Parathyroid adenoma (tissue), 2 donors: ENCODE measurements around the gene SRD5A3.

ENCODE experiments used
- H2AFZ ChIP-seq: fragments of 300-600 bp; sonication (generic); one replicate; pipeline ENCODE4 v1.7.0; 2017; ENCODE audit warnings: antibody characterized with exemption, mild to moderate bottlenecking
- H3K27ac ChIP-seq: fragments of 300-600 bp; sonication (generic); one replicate; pipeline ENCODE4 v1.7.0; 2017
- H3K27me3 ChIP-seq: fragments of 300-600 bp; sonication (generic); one replicate; pipeline ENCODE4 v1.7.0; 2017; ENCODE audit warnings: low read length; ENCODE audit not compliant: control insufficient read depth, insufficient read depth
- H3K36me3 ChIP-seq: fragments of 300-600 bp; sonication (generic); one replicate; pipeline ENCODE4 v1.7.0; 2017; ENCODE audit warnings: low read length; ENCODE audit not compliant: control insufficient read depth, insufficient read depth
- H3K4me1 ChIP-seq: fragments of 300-600 bp; sonication (generic); one replicate; pipeline ENCODE4 v1.7.0; 2017; ENCODE audit warnings: control low read depth
- H3K4me2 ChIP-seq: fragments of 300-600 bp; sonication (generic); one replicate; pipeline ENCODE4 v1.7.0; 2017; ENCODE audit warnings: low read length
- H3K4me3 ChIP-seq: fragments of 300-600 bp; sonication (generic); one replicate; pipeline ENCODE4 v1.7.0; 2017; ENCODE audit warnings: low read depth, low read length
- H3K79me2 ChIP-seq: fragments of 300-600 bp; sonication (generic); one replicate; pipeline ENCODE4 v1.7.0; 2017; ENCODE audit warnings: control low read depth
- H3K9ac ChIP-seq: fragments of 300-600 bp; sonication (generic); one replicate; pipeline ENCODE4 v1.7.0; 2017; ENCODE audit warnings: mild to moderate bottlenecking
- H3K9me3 ChIP-seq: fragments of 300-600 bp; sonication (generic); one replicate; pipeline ENCODE4 v1.7.0; 2017; ENCODE audit warnings: low read length; ENCODE audit not compliant: control insufficient read depth
- CTCF ChIP-seq: fragments of 300-600 bp; sonication (generic); IDR thresholded peaks from one replicate; pipeline ENCODE4 v1.7.0; 2017; ENCODE audit warnings: antibody characterized with exemption, mild to moderate bottlenecking
- donor health status: primary hyperparathyroidism.

Gene SRD5A3

DNA sequence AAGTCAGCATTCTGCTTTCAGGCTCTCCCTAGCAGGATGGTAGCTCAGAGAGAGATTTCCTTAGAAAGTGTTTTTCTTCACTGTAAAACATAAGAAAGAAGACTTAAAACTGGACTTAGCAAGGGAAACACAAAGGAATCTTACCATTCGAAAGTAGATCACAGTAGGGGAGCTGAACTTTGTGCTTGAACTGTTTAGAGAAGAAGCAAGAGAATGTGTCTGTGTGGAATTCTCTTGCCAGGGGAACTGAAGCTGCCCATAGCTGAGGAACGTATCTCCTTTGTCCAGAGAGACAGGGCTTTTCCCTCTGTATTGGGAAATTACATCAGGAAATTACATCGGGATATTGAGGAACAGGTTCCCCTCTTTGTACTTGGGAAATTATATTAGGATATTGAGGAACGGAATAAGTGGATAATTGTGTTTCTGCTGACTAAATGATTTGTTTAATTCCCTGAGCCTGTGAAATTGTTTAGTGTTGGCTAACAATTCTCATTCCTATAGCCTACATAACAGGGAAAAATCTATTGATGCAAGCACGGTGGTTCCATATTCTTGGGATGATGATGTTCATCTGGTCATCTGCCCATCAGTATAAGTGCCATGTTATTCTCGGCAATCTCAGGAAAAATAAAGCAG lies 21.2 kb downstream of the SRD5A3 start:
- no peaks in the 10 kb centered on the region for H3K36me3 ChIP-seq
- no peak overlapping the region for H3K9ac ChIP-seq
- H3K9me3 ChIP-seq, result no peaks in the 10 kb centered on the region
- no peak overlapping the region for H3K27ac ChIP-seq
- no peak overlapping the region for H2AFZ ChIP-seq
- H3K4me3 ChIP-seq, result no peak overlapping the region
- no peak overlapping the region for H3K4me2 ChIP-seq
- no peak for TF ChIP-seq CTCF
- H3K79me2 ChIP-seq, result no peaks in the 10 kb centered on the region
- no peaks in the 10 kb centered on the region for H3K27me3 ChIP-seq
- no peaks in the 10 kb centered on the region for H3K4me1 ChIP-seq

GRCh38 chr4:55369968-55370367 lies 23.9 kb downstream of the SRD5A3 start:
- Histone ChIP-seq H3K36me3 (no peaks in the 10 kb centered on the region), H3K27me3 (no peaks in the 10 kb centered on the region), H2AFZ (no peak overlapping the region), H3K9me3 (no peaks in the 10 kb centered on the region), H3K4me1 (no peaks in the 10 kb centered on the region), H3K27ac (no peak overlapping the region), H3K9ac (no peak overlapping the region), H3K79me2 (no peaks in the 10 kb centered on the region), H3K4me2 (no peak overlapping the region), H3K4me3 (no peak overlapping the region)
- TF ChIP-seq CTCF, result no peak

DNA sequence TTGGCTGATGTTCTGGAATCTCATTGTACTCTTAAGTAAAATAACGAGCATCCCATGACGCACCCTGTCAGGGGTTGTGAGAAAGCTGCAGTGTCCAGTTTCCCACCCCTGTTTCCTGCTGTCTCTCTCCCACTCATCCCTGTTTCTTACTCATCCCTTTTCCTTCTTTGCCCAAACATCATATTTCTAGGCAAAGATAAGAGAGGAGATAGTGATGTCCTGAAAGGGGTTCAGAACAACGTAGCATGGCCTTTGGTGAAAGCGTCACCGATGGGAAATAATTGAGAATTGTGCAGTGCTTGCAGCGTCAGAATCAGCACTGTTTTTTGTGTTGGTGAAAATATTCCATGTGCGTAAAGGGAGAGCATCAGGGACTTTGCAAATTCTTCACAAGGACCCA lies 26.2 kb downstream of the SRD5A3 start:
- no peak overlapping the region for H3K4me3 ChIP-seq
- H3K4me2 ChIP-seq, result no peak overlapping the region
- no peaks in the 10 kb centered on the region for H3K27me3 ChIP-seq
- H3K4me1 ChIP-seq, result no peaks in the 10 kb centered on the region
- no peaks in the 10 kb centered on the region for H3K9me3 ChIP-seq
- H3K27ac ChIP-seq, result no peak overlapping the region
- no peaks in the 10 kb centered on the region for H3K79me2 ChIP-seq
- TF ChIP-seq CTCF, result no peak
- H3K9ac ChIP-seq, result no peak overlapping the region
- H2AFZ ChIP-seq, result no peak overlapping the region
- H3K36me3 ChIP-seq, result no peaks in the 10 kb centered on the region

DNA sequence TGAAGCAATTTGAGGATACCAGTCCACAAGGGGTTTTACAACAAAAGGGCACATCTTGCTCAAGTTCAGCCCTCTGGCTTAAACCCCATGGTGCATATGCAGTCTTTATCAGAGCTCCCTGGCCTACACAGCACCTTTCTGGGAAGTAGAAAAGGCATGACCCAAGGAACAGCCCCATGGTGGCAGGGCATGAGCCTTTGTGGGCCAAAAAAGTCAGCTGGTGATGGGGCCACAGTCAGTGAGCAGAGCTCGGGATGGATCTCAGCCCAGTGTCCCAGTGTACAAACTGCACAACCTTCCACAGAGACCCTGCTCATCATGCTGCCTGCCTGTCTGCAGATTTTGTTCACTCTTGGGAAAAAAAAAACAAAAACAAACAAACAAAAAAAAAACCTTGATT lies 27.4 kb downstream of the SRD5A3 start:
- no peak for TF ChIP-seq CTCF
- Histone ChIP-seq H3K27ac (no peak overlapping the region), H3K27me3 (no peaks in the 10 kb centered on the region), H3K4me2 (no peak overlapping the region), H3K36me3 (no peaks in the 10 kb centered on the region), H3K4me1 (no peaks in the 10 kb centered on the region), H3K79me2 (no peaks in the 10 kb centered on the region), H3K9me3 (no peaks in the 10 kb centered on the region), H2AFZ (no peak overlapping the region), H3K9ac (no peak overlapping the region), H3K4me3 (no peak overlapping the region)

DNA sequence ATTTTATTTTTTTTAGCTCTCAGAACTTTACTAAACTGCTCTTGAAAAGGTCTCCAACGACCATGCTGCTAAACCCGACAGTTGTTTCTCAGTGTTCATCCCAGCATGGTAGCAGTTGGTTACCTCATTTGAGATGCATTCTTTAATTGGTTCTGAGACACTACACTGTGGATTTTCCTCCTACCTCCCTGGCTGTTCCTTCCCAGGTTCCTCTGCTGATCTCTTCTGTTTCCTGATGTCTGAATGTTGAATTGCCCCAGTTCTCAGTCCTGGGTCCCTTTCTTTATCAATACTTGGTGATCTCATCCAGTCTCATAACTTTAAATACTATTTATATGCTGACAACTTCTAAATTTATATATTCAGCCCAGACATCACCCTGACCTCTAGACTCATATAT lies 30.7 kb downstream of the SRD5A3 start:
- TF ChIP-seq CTCF, result no peak
- H3K27ac ChIP-seq, result no peak overlapping the region

More for the DNA sequence above, 30.7 kb downstream of the SRD5A3 start:
- no peaks in the 10 kb centered on the region for H3K27me3 ChIP-seq
- H3K4me3 ChIP-seq, result no peak overlapping the region
- H3K9me3 ChIP-seq, result no peaks in the 10 kb centered on the region
- H3K36me3 ChIP-seq, result no peaks in the 10 kb centered on the region
- no peaks in the 10 kb centered on the region for H3K79me2 ChIP-seq
- no peak overlapping the region for H3K9ac ChIP-seq
- H3K4me2 ChIP-seq, result no peak overlapping the region
- no peak overlapping the region for H2AFZ ChIP-seq
- no peaks in the 10 kb centered on the region for H3K4me1 ChIP-seq
